ENCODE measurements around the gene SCCPDH.

Gene SCCPDH

DNA sequence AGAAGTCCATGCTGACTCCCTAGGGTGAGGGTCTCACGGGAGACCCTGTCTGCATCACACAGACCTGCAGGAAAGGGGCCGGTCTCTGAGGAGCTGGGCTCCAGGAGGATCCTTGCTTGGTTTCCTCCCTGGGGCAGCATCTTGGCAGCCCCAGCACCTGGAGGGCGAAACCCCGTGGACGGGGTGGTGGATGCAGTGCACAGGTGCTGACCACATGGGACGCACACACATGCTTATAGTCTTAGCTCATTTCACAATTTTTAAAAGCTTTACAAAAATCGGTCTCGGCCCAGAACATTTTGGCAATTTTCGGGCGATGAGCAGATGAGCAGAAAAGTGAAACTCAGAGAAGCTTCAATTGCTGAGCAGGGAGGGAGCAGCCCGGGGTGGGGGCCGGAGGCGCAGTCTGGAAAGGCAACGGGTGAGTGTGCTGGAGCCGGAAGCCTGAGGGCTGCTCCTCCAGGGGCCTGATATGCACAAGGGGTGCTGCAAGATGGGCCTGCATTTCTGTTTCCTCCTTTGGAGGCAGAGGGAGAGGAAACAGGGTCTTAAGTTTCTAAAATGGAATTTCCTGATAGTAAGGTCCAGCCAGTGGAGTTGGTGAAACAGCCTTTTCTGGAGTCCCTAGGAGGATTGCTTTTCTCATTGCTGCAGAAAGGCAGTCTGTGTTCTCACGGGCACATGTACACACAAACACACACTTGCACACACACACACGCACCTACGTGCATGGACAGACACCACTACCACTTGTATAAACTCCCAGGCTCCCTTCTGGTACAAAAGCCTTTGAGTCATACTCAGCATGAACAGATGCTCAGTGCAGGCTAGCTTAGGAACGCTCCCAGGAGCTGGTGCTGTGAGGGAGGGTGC is 60.6 kb downstream of the SCCPDH start:
- no peak for DNase-seq (ENCODE audit: low read depth in 2 of 2, low spot score in 1 of 2)

DNA sequence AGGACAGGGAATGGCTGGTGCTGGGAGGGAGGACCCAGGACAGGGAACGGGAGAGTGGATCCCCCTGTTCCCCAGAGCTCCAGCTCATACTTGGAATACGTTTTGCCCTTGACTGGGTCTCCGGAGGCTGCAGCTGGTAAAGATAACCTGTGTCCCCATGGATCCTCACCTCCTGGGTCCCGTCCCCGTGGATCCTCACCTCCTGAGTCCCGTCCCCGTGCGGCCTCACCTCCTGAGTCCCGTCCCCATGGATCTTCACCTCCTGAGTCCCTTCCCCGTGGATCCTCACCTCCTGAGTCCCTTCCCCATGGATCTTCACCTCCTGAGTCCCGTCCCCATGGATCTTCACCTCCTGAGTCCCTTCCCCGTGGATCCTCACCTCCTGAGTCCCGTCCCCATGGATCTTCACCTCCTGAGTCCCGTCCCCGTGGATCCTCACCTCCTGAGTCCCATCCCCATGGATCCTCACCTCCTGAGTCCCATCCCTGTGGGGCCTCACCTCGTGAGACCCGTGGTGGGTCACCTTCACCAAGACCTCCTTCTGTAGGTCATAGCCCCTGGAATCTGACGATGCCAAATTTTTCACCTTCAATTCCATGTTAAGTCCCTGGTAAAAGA is 61.4 kb downstream of the SCCPDH start:
- no peak for DNase-seq (ENCODE audit: low read depth in 2 of 2, low spot score in 1 of 2)

DNA sequence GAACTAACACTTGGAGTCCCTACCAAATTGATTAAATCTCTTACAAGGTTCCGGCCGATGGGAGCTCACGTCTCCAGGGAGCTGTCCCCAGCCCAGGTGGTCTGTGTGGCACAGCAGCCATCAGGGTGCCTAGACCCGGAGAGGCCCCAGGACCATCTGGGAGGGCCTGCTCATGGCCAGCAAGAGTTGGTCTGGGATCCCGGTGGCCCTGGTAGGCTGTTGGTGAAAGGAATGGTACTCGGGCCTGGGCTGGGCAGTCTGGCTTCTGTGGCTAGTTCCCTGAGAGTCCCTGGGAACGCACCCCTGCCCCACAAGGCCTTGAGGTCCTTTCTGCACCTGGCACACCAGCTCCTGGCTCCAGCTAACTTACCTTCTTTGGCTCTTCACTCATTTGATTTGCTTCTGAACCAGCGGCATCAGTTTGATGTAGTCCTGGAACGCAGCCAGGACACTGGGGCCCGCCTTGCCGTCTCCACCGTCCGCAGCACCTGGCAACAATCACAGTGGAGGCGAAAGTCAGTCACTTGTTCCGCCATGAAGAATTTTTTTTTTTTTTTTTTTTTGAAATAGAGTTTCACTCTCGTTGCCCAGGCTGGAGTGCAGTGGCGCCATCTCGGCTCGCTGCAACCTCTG is 62.5 kb downstream of the SCCPDH start:
- DNase-seq (ENCODE audit: low read depth in 2 of 2, low spot score in 1 of 2): no peak

DNA sequence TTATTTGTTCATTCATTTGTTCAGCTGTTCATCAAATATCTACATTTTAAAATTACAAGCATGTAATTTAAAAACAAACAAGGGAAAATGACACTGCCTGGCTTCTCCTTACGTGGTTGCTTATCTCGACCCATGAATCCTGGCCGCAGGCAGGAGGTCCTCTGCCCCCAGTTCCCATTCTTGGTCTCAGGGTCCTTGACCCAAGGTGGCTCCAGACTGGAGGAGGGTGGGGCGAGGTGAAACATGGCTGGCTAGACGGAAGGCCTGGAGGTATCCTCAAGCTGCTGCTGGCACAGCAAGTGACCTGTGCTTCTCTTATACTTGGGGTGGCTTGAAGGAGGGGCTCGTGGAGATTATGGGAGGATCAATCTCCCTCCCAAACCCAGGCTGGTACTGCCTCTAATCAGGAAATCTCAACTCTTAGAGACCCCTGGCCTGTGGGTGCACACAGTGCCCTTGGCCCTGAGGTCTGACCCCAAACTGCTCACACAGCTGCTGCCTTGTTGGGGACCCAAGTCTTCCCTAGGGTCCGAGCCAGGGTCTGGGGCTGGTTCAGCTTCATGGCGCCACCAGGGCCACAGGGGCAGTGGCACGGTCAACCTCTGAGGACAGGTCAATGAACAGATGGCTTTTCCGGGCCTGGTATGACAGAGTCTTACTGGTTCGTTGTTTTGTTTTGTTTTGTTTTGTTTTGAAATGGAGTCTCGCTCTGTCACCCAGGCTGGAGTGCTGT is 63.7 kb downstream of the SCCPDH start:
- DNase-seq (ENCODE audit: low read depth in 2 of 2, low spot score in 1 of 2): no peak

DNA sequence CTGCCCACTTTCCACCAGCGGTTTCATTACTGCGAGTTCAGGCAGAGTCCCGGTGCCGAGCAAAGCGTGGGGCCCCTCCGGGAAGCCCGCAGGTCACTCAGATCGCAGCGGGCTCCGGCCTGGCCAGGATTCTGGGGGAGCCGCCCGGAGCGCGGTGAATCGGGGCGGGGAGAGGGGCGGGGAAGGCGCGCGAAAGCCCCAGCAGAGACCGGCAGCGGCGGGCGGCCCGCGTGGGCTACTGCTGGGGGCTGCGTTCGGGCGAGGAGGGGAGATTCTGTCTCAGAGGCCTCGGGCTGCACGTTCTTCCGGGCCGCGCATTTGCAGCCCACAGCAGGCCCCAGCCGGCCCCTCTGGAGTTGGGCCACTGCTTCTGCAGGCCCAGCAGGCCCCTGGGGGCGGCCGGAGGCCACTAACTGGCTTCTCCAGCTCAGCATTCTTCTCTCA is 64.7 kb downstream of the SCCPDH start:
- no peak for DNase-seq (ENCODE audit: low read depth in 2 of 2, low spot score in 1 of 2)

DNA sequence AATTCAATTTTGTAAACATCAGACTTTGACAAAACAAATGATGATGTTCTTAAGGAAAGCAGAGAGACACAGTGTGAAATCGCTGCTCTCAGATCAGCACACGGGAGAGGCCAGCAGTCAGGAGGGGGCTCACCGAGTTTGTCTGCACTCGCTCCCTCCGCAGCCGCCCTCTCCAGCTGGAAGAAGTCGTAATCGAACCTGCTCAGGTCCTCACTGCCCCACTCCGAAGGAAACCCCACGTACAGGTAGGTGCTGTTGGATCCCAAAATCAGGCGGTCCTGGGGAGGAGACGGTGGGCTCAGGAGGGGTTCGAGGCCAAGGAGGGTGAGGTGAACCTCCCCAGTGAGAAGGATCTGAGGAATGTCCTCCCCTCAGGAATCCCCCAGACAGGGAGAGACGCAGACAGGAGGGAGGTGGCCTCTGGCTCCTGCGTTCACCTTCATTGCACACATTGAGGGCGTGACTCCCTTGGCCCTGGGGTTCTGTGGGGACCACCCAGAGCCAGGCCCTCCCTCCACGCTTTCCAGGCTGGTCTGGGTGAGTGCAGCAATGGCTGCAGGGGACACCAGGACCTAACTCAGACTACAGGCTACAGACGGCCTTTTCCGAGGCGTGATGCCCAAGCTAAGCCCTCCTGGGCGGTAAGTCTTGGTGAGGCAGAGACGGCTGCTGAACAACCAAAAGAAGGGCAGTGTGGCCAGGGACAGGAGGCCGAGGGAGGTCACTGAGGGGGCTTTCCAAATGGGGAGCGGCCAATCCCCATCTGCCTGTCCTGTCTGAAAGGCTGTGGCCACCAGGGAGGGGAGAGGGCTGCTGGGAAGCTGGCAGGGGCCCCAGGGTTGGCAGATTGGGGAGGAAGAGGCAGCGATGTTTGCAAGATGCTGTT is 65.5 kb downstream of the SCCPDH start:
- no peak for DNase-seq (ENCODE audit: low read depth in 2 of 2, low spot score in 1 of 2)

DNA sequence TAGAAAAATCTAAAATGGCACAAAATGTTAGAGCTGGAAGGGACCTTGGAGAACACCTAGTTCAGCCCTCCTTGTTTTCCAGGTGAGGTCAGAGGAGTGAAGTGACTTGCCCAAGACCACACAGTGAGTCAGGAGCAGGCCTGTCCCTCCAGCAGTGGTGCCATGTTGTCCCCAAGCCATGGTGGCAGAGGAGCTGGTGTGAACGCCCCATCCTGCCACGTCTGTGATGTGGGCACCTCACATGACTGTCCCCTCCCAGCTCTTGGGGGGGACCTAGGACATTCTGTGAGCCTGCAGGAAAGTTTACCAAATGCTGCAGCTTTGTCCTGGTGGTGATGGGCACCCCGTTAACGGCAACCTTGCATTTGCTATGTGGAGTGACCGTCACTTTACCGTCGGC is 66.2 kb downstream of the SCCPDH start:
- no peak for DNase-seq (ENCODE audit: low read depth in 2 of 2, low spot score in 1 of 2)

DNA sequence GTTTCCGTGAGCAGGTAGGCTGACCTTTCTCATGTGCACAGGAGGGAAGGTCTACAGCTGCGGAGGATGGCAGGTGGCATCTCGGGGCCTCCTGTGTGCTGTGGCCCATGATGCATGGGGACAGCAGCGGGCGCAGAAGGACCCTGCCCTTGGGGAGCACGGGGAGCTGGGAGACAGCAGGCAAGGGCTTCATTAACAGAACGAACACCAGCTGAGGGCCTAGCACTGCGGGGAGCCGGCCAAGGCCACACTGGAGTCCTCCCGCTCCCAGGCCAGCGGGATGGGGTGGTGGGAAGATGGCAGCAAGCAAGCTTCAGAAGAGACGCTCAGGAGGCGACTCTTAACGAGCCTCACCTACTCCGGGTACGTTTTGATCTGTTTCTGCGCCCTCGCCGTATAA is 66.6 kb downstream of the SCCPDH start:
- no peak for DNase-seq (ENCODE audit: low read depth in 2 of 2, low spot score in 1 of 2)

DNA sequence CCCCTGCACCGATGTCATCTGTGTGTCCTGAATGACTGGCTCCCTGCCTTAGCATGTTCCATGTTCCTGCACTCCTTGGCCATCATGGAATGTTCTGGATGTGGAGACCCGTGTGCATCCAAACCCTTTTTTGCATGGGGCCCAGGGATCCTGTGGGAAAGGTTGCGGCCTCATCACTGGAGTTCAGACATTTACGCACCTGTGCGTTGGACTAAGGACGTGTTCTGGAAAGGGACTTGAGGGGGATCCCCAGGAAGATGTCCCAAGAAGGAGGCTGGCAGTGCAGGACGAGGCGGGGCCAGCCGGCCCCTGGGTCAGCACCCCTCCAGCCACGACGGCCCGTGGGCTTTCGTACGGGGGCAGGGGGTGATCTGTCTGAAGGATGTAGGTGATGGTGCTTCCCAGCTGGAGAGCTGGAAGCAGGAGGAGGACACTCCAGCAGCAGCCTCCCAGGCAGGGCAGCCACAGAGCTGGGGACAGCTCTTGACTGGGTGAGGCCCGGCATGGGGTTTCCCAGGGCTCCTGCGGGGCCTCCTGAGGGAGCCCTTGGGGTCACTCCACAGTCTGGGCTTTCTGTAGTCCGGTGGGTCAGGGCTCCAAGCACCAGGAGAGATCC is 67.2 kb downstream of the SCCPDH start:
- no peak for DNase-seq (ENCODE audit: low read depth in 2 of 2, low spot score in 1 of 2)

DNA sequence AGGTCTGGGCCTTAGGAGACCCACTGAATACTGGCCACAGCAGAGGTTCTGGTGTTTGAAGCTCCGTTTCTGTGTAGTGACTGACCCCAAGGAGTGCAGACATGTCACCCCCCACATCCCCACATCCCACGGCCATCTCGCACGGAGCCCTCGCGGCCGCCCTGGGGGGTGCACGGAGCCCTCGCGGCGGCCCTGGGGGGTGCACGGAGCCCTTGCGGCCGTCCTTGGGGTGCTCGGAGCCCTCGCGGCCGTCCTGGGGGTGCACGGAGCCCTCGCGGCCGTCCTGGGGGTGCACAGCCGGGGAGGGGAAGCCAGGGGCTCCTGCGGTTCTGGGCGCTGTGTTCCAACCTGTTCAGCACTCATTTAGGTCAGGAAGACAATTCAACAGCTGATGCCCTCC is 68.4 kb downstream of the SCCPDH start:
- DNase-seq (ENCODE audit: low read depth in 2 of 2, low spot score in 1 of 2): no peak

DNA sequence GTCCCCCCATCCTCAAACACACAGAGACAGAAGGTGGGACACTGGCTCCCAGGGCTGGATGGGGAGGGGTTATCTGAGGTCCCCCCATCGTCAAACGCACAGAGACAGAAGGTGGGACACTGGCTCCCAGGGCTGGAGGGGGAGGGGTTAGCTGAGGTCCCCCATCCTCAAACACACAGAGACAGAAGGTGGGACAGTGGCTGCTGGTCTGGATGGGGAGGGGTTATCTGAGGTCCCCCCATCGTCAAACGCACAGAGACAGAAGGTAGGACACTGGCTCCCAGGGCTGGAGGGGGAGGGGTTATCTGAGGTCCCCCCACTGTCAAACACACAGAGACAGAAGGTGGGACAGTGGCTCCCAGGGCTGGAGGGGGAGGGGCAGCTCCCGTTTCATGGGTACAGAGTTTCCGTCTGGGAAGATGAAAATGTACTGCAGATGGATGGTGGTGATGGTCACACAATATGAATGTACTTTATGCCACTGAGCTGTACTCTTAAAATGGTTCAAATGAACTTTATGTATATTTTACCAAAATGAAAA is 69.2 kb downstream of the SCCPDH start:
- no peak for DNase-seq (ENCODE audit: low read depth in 2 of 2, low spot score in 1 of 2)

DNA sequence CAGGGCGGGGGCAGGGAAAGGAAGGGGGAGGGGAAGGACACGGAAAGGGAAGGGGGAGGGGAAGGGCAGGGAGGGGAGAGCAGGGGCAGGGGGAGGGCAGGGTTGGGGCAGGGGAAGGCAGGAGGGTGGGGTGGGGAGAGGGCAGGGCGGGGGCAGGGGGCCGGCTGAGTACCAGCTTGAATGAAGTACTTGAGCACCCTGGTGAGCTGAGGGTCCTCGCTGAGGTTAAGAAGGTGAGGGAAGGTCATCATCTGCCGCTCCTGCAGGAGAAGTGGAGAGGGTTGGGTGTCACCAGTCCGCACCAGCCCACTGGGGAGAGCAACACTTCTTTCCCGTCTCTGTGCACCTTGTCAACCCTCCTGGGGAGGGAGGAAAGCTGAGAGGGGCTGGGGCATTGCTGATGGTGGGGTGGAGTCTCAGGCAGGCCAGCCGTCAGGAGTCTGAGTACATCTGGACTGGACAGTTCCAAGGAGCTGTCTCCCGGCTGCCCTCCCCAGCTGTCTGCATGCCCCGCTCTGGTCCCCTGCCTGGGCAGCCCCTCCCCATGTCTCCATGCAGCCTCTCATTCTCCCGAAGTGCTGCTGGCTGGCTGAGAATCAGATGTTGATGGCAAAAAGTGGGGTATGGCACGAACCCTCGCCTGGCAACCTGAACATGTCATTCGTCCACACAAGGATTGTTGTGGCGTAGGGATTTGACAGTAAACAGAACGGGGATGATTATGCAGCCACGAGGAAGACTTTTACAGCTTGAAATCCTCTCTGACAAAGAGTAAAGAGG is 70.0 kb downstream of the SCCPDH start:
- no peak for DNase-seq (ENCODE audit: low read depth in 2 of 2, low spot score in 1 of 2)

DNA sequence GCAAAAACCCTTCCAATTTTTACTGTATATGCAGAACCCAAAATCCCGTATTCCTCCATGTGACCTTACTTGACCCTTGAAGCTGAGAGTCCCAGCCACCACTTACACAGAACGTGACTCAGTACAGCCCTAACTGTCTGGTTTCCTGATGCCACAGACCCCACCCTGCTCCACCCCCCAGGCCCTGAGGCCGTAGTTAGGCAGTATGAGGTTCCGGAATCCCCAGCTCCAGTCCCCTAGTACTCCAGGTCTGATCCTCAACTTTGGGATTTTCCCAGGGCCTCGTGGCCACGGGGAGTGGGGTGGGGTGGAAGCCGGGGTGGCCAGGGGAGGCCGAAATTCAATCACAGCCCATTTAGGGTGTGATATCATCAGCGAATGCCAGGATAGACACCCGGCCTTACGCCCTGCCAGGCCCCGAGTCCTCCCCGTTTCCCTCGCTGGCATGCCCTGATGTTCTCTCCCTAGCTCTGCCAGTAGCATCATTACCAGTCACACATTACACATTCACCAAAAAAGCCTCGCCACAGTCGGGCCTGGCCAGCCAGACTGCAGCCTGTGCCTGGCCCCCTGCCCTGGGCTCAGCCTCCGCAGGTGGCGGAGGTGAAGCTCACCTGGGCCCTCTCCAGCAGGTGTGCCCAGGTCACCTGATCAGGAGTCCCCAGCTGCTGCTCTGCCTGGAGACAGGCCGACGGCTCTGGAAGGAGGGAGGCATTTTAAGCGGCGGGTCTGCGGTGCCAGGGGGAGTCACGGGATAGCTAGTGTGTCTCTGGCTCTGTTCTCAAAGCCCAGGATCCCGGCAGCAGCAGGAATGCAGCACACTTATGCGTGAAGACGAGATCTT is 70.8 kb downstream of the SCCPDH start:
- DNase-seq (ENCODE audit: low read depth in 2 of 2, low spot score in 1 of 2): no peak

DNA sequence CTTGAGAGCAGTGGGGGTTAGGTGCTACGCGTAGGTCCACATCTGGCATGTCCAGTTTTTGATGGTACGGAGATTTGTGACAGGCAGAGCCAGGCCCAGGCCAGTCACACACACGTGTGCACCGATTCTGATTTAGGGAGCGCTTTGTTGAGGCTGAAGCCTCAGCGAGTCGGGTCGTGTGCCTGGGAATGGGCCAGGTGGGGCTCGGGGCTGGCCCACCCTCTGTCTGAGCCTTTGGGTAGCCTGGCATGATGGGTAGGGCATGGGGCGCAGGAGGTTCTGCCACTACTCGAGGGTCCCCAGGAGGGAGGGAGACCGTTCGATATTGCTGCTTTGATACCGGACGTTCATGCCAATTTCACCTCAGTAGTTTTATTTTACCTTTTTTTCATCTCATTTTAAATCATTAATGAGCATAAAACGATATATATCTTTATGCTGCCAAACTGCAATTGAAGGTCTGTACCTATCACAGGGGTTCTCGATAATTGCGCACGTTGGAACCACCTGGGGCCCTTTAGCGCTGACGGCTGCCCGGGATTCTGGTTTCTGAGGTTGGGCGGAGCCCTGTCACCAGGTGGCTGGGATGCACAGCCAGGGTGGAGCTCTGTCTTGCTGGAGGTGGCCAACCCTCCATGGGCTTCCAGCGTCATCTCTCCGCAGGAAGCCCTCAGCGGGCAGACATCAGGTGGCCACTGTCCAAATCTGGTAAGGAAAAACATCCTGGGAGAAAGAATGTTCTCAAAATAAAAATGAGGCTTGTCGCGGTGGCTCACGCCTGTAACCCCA is 71.9 kb downstream of the SCCPDH start:
- DNase-seq (ENCODE audit: low read depth in 2 of 2, low spot score in 1 of 2): no peak

DNA sequence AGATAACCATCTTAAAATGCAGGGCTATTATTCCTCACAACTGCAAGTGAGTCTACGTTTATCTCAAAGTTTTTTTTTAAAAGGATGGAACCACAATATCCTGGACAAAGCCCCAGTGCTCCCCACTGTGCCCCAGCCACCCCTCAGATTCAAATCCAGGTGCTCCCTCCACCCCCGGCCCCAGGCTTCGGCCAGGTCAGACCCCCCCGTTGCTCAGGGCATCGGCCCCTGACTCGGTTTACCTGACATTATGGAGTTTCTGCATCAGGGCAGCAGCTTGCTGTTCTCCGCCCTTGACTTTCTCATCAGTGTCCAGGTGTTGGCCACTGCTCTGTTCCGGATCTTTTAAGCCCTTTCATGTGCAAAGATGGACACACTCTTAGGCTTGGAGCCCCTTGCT is 72.9 kb downstream of the SCCPDH start:
- no peak for DNase-seq (ENCODE audit: low read depth in 2 of 2, low spot score in 1 of 2)

DNA sequence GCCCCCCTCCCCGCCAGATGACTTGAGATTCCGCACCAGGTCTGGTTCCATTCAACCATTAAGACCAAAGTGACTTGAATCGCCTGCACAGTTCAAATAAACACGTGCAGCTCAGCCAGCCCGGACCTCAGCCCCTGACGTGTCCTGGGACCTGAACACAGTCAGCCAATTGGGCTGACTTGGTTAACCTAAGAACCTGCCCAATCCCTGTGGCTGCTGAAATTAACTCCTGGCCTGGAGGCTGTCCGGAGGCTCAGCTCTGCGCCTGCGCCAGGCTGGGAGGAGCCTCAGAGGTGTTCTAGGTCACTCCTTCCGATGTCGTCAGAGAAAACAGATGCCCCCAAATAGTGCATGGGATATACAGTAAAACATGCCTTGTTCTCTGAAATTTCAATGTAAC is 73.4 kb downstream of the SCCPDH start:
- DNase-seq (ENCODE audit: low read depth in 2 of 2, low spot score in 1 of 2): no peak

DNA sequence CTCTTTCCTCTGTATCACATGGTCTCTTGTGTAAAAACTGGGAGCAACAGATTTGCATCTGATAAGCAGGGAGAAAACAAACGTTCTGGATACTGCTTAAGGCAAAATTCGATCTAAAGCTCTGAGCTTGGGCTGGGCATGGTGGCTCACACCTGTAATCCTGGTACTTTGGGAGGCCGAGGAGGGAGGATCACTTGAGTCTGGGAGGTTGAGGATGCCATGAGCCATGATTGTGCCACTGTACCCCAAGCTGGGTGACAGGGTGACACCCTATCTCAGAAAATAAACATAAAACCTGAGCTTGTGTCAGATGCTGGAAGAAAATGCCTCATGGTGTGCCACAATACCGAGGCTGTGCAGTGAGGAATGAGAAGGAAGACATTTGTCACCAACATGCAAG is 73.9 kb downstream of the SCCPDH start:
- DNase-seq (ENCODE audit: low read depth in 2 of 2, low spot score in 1 of 2): no peak
